Measurements from ENCODE around the gene ATP8B1. TPM values are rescaled to one million over a fixed set of nuclear protein-coding genes. Genes with fewer than 3 reads are reported as not detected.
A peak's percentile ranks its signal among the peaks of the same experiment; 100 is the strongest.

The ATP8B1 gene
- total and polyA plus RNA-seq, 2 experiments from 2014 or later, result 15.8 to 43.9 TPM

DNA sequence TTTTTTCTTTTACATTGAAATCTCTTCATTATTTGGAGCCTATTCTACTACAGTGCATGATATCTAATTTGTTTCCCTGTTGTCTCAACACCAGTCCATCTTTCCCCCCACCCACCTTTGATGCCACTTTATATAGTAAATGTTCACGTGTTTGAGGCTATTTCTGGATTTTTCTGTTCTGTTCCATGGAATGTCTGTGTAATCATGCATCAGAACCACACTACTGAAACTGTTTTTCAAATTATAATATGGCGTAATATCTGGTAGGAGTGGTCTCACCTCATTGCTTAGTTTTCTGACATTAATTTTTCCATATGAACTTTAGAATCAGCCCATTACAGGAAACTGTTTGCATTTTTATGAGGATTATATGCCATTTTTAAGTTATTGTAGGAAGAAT, 162.4 kb downstream of the ATP8B1 start:
- Histone ChIP-seq H3F3A (ENCODE audit: insufficient read depth) (peaks cover 22% of the 10 kb centered on the region), H3K9me3 (ENCODE audit: low read depth) (no peaks in the 10 kb centered on the region), H3K9ac (no peak overlapping the region), H3K27me3 (replicated peaks; ENCODE audit: insufficient read depth) (no peaks in the 10 kb centered on the region), H3K36me3 (ENCODE audit: low read depth) (no peaks in the 10 kb centered on the region; the same call in 1 of the 2 replicates), H3K79me2 (ENCODE audit: insufficient read depth) (peaks cover 17% of the 10 kb centered on the region), H3K9me2 (ENCODE audit: insufficient read depth) (no peaks in the 10 kb centered on the region), H3K4me1 (ENCODE audit: insufficient read depth) (no peaks in the 10 kb centered on the region), H3K4me3 (no peak overlapping the region), H2AFZ (no peak overlapping the region), H3K27ac (no peak overlapping the region), H3K4me2 (ENCODE audit: unreplicated experiment) (no peak overlapping the region), H4K20me1 (ENCODE audit: insufficient read depth) (no peaks in the 10 kb centered on the region)
- in situ Hi-C loops (cut with MboI), result no loop called here
- WGBS, 2 experiments (ENCODE audit: low coverage in 1 of 2, low lambda C conversion rate in 2 of 2, missing lambda C conversion rate in 2 of 2), result 76 to 80% methylated on average over 2 of the region's 2 CpGs
- TF ChIP-seq EZH2phosphoT487 (IDR thresholded peaks at IDR 0.05; ENCODE audit: insufficient read depth, low read depth) (no peak), EZH2 (IDR thresholded peaks at IDR 0.05; ENCODE audit: insufficient read depth, poor library complexity, severe bottlenecking) (no peak)
- DNase-seq, result peak; percentile 33

DNA sequence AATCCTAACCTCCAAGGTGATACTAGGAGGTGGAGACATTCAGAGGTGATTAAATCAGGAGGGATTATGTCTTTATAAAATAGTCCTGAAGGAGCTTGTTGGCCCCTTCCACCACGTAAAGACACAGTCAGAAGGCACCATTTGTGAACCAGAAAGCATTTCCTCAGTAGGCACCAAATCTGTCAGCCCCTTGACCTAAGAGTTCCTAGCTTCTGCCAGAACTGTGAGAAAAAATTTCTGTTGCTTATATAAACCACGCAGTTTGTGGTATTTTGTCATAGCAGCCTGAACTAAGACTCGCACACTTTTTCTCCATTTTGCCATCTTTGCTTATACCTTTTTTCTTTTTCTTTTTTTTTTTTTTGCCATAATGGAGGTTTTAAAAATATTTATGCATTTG, 162.9 kb downstream of the ATP8B1 start:
- no peaks in the 10 kb centered on the region; the same call in 1 of the 2 replicates for H3K36me3 ChIP-seq (ENCODE audit: low read depth)
- no peaks in the 10 kb centered on the region for H3K9me2 ChIP-seq (ENCODE audit: insufficient read depth)
- H3K4me2 ChIP-seq (ENCODE audit: unreplicated experiment), result no peak overlapping the region
- H2AFZ ChIP-seq, result no peak overlapping the region
- peaks cover 12% of the 10 kb centered on the region for H3K79me2 ChIP-seq (ENCODE audit: insufficient read depth)
- no peaks in the 10 kb centered on the region for H3K4me1 ChIP-seq (ENCODE audit: insufficient read depth)
- no peaks in the 10 kb centered on the region for H4K20me1 ChIP-seq (ENCODE audit: insufficient read depth)
- no peak overlapping the region for H3K4me3 ChIP-seq
- H3K9ac ChIP-seq, result no peak overlapping the region
- peaks cover 21% of the 10 kb centered on the region for H3F3A ChIP-seq (ENCODE audit: insufficient read depth)
- TF ChIP-seq EZH2 (IDR thresholded peaks at IDR 0.05; ENCODE audit: insufficient read depth, poor library complexity, severe bottlenecking) (no peak), EZH2phosphoT487 (IDR thresholded peaks at IDR 0.05; ENCODE audit: insufficient read depth, low read depth) (no peak)
- no peak overlapping the region for H3K27ac ChIP-seq
- DNase-seq, result no peak
- no peaks in the 10 kb centered on the region for H3K9me3 ChIP-seq (ENCODE audit: low read depth)
- in situ Hi-C loops (cut with MboI), result no loop called here
- 66 to 67% methylated on average over 3 of the region's 3 CpGs for WGBS, 2 experiments (ENCODE audit: low coverage in 1 of 2, low lambda C conversion rate in 2 of 2, missing lambda C conversion rate in 2 of 2)
- no peaks in the 10 kb centered on the region for H3K27me3 ChIP-seq (replicated peaks; ENCODE audit: insufficient read depth)

DNA sequence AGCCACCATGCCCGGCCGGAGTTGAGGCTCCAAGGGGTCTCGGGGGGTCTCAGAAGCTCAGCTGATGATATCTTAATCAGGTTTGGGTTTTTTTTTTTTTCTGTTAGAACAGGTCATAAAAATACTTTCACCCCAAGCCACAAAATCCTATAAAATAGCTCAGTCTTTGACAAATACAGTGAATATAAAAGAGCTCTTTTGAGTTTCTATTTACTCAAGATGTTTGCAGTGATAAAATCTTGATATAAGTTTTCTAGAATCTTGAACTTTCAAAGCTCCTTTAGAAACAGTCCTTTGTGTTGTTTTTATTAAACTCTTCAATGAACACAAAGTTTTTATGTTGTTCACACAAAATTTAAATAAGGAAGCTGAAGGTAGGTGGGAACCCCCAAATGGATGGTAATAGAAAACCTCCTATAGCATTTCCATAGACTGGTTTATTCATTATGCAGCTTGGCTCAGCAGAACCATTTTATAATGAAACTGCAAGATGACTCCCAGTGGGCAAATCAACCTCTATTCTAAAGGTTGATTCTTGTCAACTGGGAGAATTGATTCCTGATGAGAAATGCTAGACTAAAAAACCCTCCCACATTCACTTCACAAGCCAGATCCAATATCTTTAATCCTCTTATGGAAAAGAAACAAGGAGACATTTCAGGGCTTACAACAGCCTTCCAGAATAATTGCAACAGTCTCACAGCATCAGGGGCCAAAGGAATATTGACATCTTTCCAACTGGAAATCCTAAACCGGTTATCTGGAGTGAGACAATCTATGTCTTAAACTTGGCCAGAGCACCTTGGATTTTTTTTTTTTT, 167.9 kb downstream of the ATP8B1 start:
- in situ Hi-C loops (cut with MboI), result no loop called here
- no peaks in the 10 kb centered on the region for H3K9me2 ChIP-seq (ENCODE audit: insufficient read depth)
- 72 to 75% methylated on average over 4 of the region's 4 CpGs for WGBS, 2 experiments (ENCODE audit: low coverage in 1 of 2, low lambda C conversion rate in 2 of 2, missing lambda C conversion rate in 2 of 2)

DNA sequence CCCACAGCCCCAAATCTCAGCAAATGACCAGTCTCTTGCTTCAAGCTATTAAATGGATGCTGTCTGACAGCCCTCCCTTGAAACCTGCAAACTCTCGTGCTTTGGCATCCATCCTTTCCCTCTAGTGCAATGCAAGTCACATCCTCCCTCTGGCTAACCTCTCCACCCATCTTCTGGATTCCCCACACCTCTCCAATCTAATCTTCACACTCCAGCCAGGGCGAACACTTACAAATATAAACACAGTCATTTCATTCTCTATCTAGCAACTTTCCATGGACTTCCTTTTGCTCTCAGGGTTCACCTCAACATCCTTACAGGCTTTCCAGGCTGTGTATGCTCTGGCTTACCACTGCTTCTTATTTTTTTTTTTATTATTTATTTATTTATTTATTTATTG, 171.4 kb downstream of the ATP8B1 start:
- Histone ChIP-seq H3K27me3 (replicated peaks; ENCODE audit: insufficient read depth) (no peaks in the 10 kb centered on the region), H4K20me1 (ENCODE audit: insufficient read depth) (no peaks in the 10 kb centered on the region), H3K9ac (no peak overlapping the region), H3K9me2 (ENCODE audit: insufficient read depth) (no peaks in the 10 kb centered on the region), H3K4me3 (peak overlapping the region; percentile 83; the same call in 1 of the 2 replicates), H3K9me3 (ENCODE audit: low read depth) (no peaks in the 10 kb centered on the region), H3K36me3 (ENCODE audit: low read depth) (no peaks in the 10 kb centered on the region), H3F3A (ENCODE audit: insufficient read depth) (peaks cover 12% of the 10 kb centered on the region; the same call in 1 of the 2 replicates), H3K27ac (no peak overlapping the region), H3K4me1 (ENCODE audit: insufficient read depth) (peaks cover 12% of the 10 kb centered on the region), H3K79me2 (ENCODE audit: insufficient read depth) (no peaks in the 10 kb centered on the region), H2AFZ (peak overlapping the region; percentile 100), H3K4me2 (ENCODE audit: unreplicated experiment) (no peak overlapping the region)
- WGBS, 2 experiments (ENCODE audit: low coverage in 1 of 2, low lambda C conversion rate in 2 of 2, missing lambda C conversion rate in 2 of 2), result 79 to 81% methylated on average over 2 of the region's 2 CpGs
- in situ Hi-C loops (cut with MboI), result no loop called here
- DNase-seq, result no peak
- TF ChIP-seq EZH2phosphoT487 (IDR thresholded peaks at IDR 0.05; ENCODE audit: insufficient read depth, low read depth) (no peak), EZH2 (IDR thresholded peaks at IDR 0.05; ENCODE audit: insufficient read depth, poor library complexity, severe bottlenecking) (no peak)

More for the DNA sequence above, 167.9 kb downstream of the ATP8B1 start:
- Histone ChIP-seq H2AFZ (no peak overlapping the region), H3K9me3 (ENCODE audit: low read depth) (no peaks in the 10 kb centered on the region), H3F3A (ENCODE audit: insufficient read depth) (peaks cover 9% of the 10 kb centered on the region; the same call in 1 of the 2 replicates), H3K4me2 (ENCODE audit: unreplicated experiment) (no peak overlapping the region), H3K4me3 (no peak overlapping the region), H3K27me3 (replicated peaks; ENCODE audit: insufficient read depth) (no peaks in the 10 kb centered on the region), H3K79me2 (ENCODE audit: insufficient read depth) (no peaks in the 10 kb centered on the region), H3K4me1 (ENCODE audit: insufficient read depth) (peaks cover 6% of the 10 kb centered on the region), H4K20me1 (ENCODE audit: insufficient read depth) (no peaks in the 10 kb centered on the region), H3K9ac (no peak overlapping the region), H3K27ac (no peak overlapping the region), H3K36me3 (ENCODE audit: low read depth) (no peaks in the 10 kb centered on the region)
- DNase-seq, result no peak
- TF ChIP-seq EZH2 (IDR thresholded peaks at IDR 0.05; ENCODE audit: insufficient read depth, poor library complexity, severe bottlenecking) (no peak), EZH2phosphoT487 (IDR thresholded peaks at IDR 0.05; ENCODE audit: insufficient read depth, low read depth) (no peak)

All from GM23248 (cell line).